Urinary bladder (tissue), 4 donors: Measurements from ENCODE around the gene LPP. TPM values are rescaled to one million over a fixed set of nuclear protein-coding genes. Genes with fewer than 3 reads are reported as not detected.
"Not testable (repeated sequence)": the region's sequence is repeated elsewhere in the genome, so short reads cannot be mapped to it uniquely, and the experiment has no call there.

Experiments
- DNase-seq: peaks from one replicate; pipeline ENCODE4 v3.0.0-alpha.2; 2015; ENCODE audit errors: extremely low spot score
- H3K27ac ChIP-seq: one replicate; pipeline ENCODE4 v1.5.1; 2013; ENCODE audit warnings: low read depth, mild to moderate bottlenecking, moderate library complexity
- H3K36me3 ChIP-seq: one replicate; pipeline ENCODE4 v1.6.1; 2013; ENCODE audit warnings: mild to moderate bottlenecking, moderate library complexity; ENCODE audit not compliant: insufficient read depth
- H3K4me1 ChIP-seq: one replicate; pipeline ENCODE4 v1.6.1; 2013; ENCODE audit warnings: mild to moderate bottlenecking, moderate library complexity; ENCODE audit not compliant: insufficient read depth
- H3K4me3 ChIP-seq: one replicate; pipeline ENCODE4 v1.5.1; 2013; ENCODE audit warnings: low read depth, low read length
- WGBS: extraction: QIAGEN DNeasy Blood & Tissue Kit; methylation state at CpG from one replicate; pipeline ENCODE4 v1.1.7; 2013; 5-methylcytosine and 5-hydroxymethylcytosine counted together
- polyA plus RNA-seq: library from polyadenylated mRNA; stranded (reverse); fragments of 200-250 nt; gene quantifications from one replicate; pipeline ENCODE4 v1.2.3, GENCODE V29; 2013
- total RNA-seq: library from RNA; depleted of rRNA; stranded (reverse); fragments of >200 nt; gene quantifications from one replicate; pipeline ENCODE4 v1.2.3, GENCODE V29; 2014
- donor health status: healthy with polysubstance abuse.
- donor health status: healthy.

Gene LPP
- total and polyA plus RNA-seq, 2 donors = 133 to 705 TPM

- H3K36me3 ChIP-seq = no peaks in the 10 kb centered on the region
- H3K4me3 ChIP-seq = no peak overlapping the region
- peaks cover 2% of the 10 kb centered on the region for H3K4me1 ChIP-seq
- H3K27ac ChIP-seq = no peak overlapping the region
- DNase-seq = no peak
- 93% methylated on average over 5 of the region's 5 CpGs for WGBS
These were observed 541.3 kb downstream of the LPP start for GRCh38 chr3:188695241-188695640.

- Histone ChIP-seq H3K4me3 (no peak overlapping the region), H3K4me1 (peaks cover 2% of the 10 kb centered on the region), H3K36me3 (no peaks in the 10 kb centered on the region), H3K27ac (no peak overlapping the region)
- WGBS = 83% methylated on average over 7 of the region's 7 CpGs
- DNase-seq = no peak
These were observed 543.2 kb downstream of the LPP start for GRCh38 chr3:188697127-188697526.

DNA sequence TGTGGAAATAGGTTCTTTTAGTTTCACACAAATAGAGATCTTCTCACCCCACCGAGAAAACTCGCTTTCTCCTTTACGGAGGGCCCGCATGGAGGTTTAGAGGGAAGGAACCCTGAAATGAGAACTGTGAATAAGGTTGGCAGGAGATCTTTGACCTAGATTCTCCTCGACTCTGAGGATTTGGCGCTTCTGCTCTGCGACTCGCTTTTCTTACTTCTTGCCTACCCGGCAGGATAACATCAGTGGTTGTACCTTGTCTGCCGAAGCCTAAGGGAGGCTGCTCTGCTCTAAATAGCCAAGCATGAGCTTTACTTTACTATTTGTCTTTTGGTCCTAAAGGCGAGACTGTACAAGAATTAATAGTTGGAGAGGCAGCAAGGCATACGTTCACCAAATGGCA lies 544.5 kb downstream of the LPP start:
- peaks cover 2% of the 10 kb centered on the region for H3K4me1 ChIP-seq
- H3K27ac ChIP-seq = no peak overlapping the region
- H3K4me3 ChIP-seq = no peak overlapping the region
- H3K36me3 ChIP-seq = no peaks in the 10 kb centered on the region
- 95% methylated on average over 12 of the region's 12 CpGs for WGBS
- no peak for DNase-seq

DNA sequence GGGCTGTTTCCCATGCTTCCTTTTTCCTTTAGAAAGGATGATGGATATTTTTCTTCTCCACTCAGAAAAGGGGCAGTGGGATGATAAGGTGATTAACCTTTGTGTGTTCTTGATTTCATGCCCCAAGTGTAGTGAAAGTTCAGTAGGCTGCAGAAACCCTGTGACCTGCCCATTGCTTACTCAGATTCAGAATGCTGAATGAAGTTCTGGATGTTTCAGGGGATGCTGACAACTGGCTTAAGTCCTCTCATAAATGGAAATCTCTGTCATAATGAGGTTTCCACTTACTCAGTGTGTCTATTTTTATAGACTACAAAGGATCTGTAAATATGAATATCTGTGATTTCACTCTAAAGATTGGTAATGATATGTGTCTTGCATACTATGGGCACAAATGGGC lies 546.5 kb downstream of the LPP start:
- no peak for DNase-seq
- H3K4me3 ChIP-seq = no peak overlapping the region
- H3K36me3 ChIP-seq = no peaks in the 10 kb centered on the region
- peaks cover 2% of the 10 kb centered on the region for H3K4me1 ChIP-seq
- no peak overlapping the region for H3K27ac ChIP-seq

DNA sequence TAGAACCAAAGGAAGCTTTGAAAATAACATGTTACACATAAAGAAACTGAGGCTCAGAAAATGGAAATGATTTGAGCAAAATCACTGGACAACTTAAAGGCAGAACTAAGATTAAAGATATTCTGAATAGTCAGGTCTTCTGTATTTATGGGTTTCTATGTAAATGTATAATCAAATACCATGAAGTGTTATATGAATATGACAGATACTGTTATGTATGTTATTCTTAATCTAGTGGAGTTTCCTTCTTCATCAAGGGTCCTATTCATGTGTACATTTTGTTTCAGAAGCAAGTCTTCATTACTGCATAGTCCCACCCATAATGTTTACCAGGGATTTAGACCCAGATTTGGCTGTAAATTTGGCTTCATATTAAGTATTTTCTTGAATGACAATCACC lies 547.0 kb downstream of the LPP start:
- no peak for DNase-seq
- Histone ChIP-seq H3K4me3 (no peak overlapping the region), H3K4me1 (peaks cover 2% of the 10 kb centered on the region), H3K36me3 (no peaks in the 10 kb centered on the region), H3K27ac (no peak overlapping the region)

GRCh38 chr3:188701485-188701969 lies 547.6 kb downstream of the LPP start:
- no peaks in the 10 kb centered on the region for H3K36me3 ChIP-seq
- H3K27ac ChIP-seq = no peak overlapping the region
- peaks cover 2% of the 10 kb centered on the region for H3K4me1 ChIP-seq
- WGBS = 62% methylated on average over 4 of the region's 4 CpGs
- DNase-seq = no peak
- H3K4me3 ChIP-seq = no peak overlapping the region

DNA sequence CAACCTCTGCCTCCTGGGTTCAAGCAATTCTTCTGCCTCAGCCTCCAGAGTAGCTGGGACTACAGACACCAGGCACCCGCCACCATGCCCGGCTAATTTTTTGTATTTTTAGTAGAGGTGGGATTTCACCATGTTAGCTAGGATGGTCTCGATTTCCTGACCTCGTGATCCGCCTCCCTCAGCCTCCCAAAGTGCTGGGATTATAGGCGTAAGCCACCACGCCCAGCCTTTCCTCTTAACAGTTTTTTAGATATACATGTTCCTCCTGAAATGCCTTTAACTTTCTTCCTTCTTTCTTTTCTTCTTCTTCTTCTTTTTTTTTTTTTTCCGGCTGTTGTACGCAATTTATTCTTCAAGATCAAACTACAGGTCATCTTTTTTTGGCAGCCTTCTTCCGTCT lies 548.1 kb downstream of the LPP start:
- not testable (repeated sequence) for H3K4me1 ChIP-seq
- WGBS = 87% methylated on average over 10 of the region's 10 CpGs

DNA sequence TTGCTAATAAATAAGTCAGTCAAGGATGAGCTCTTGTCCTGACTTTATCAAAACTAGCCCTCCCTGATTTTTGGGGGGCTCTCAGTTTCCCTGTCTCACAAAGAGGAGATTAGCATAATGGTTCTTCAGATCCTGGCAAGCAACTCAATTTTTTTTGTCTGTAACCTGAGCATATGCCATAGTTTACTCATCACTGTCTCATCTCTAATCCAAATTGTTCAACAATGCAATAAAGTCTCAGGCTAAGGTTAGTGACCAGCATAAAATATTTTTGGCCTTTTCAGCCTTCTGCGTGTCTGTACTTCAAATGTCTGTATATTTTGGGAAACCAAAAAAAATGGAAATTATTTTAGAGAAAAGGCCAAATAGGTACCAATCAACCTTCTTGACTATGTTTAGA lies 552.2 kb downstream of the LPP start:
- no peak overlapping the region for H3K4me3 ChIP-seq
- H3K27ac ChIP-seq = no peak overlapping the region
- no peaks in the 10 kb centered on the region for H3K36me3 ChIP-seq
- WGBS = 39% methylated on average over 1 of the region's 1 CpG
- DNase-seq = no peak
- peaks cover 1% of the 10 kb centered on the region for H3K4me1 ChIP-seq

More for the DNA sequence above, 548.1 kb downstream of the LPP start:
- not testable (repeated sequence) for DNase-seq, H3K4me3 ChIP-seq, H3K36me3 ChIP-seq, H3K27ac ChIP-seq

- no peak for DNase-seq
- Histone ChIP-seq H3K4me1 (peaks cover 1% of the 10 kb centered on the region), H3K36me3 (no peaks in the 10 kb centered on the region), H3K4me3 (no peak overlapping the region), H3K27ac (no peak overlapping the region)
- WGBS = 27% methylated on average over 1 of the region's 1 CpG
These were observed 552.6 kb downstream of the LPP start for GRCh38 chr3:188706599-188706998.

- DNase-seq = no peak
- Histone ChIP-seq H3K4me3 (no peak overlapping the region), H3K36me3 (no peaks in the 10 kb centered on the region), H3K27ac (no peak overlapping the region), H3K4me1 (peaks cover 5% of the 10 kb centered on the region)
- WGBS = 83% methylated on average over 12 of the region's 12 CpGs
These were observed 553.7 kb downstream of the LPP start for GRCh38 chr3:188707381-188708288.

GRCh38 chr3:188711881-188712247 lies 557.9 kb downstream of the LPP start:
- Histone ChIP-seq H3K27ac (no peak overlapping the region), H3K4me3 (no peak overlapping the region), H3K36me3 (no peaks in the 10 kb centered on the region), H3K4me1 (peaks cover 5% of the 10 kb centered on the region)
- DNase-seq = no peak
- 57% methylated on average over 3 of the region's 3 CpGs for WGBS

DNA sequence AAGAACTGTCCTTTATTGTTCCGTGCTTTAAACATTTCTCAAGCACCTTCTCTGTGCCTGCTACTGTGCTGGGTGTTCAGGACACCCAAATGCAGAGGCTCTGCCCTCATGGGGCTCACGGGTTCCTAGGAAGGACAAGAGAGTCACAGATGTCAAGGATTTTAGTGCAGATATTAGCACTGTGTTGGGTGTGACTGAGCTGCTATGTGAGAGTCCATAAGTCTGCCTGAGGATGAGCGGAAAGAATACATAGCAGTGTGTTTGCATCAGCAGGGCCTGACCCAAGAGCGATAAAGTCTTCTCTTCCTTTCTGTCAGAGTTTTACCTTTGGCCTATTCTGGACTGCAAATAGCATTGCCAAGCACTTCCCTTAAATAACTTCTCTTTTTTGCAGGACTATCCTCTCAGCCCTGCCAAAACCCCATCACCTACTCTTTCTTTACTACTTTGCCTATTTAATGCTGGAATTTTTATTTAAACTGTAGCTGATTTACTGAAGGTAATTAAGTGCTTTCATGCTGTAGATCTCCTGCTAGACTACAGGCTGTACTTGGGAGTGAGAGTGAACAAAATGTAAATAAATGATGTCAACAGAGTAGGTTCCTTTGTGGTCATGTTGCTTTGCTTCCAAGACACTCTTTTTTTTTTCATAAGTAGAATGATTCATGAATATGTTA lies 558.4 kb downstream of the LPP start:
- Histone ChIP-seq H3K27ac (no peak overlapping the region), H3K4me3 (no peak overlapping the region), H3K36me3 (no peaks in the 10 kb centered on the region), H3K4me1 (peaks cover 3% of the 10 kb centered on the region)
- DNase-seq = peak; percentile 46
- 29% methylated on average over 4 of the region's 4 CpGs for WGBS

GRCh38 chr3:188712991-188713390 lies 559.0 kb downstream of the LPP start:
- no peaks in the 10 kb centered on the region for H3K36me3 ChIP-seq
- peaks cover 3% of the 10 kb centered on the region for H3K4me1 ChIP-seq
- no peak overlapping the region for H3K4me3 ChIP-seq
- 47% methylated on average over 3 of the region's 3 CpGs for WGBS
- no peak for DNase-seq
- no peak overlapping the region for H3K27ac ChIP-seq

DNA sequence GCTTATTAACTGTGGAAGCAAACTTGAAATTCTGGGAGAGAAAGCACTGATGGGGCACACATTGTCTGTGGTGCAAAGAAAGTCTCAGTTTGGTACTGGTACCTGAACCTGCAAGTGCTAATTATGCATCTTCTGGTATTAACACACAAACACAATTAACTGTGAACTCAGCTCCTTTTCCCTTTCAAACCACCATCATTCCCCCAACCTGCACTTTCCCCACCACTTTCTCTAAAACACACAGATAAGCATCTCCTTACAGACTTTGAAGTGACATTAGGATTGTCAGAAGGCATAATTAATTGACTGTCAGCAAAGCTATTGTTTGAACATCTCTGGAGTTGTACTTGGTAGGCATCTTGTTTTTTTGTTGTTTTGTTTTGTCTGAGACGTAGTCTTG lies 565.6 kb downstream of the LPP start:
- no peak for DNase-seq
- WGBS = 98% methylated on average over 1 of the region's 1 CpG
- no peak overlapping the region for H3K27ac ChIP-seq

More for the DNA sequence above, 565.6 kb downstream of the LPP start:
- H3K4me3 ChIP-seq = no peak overlapping the region
- no peaks in the 10 kb centered on the region for H3K36me3 ChIP-seq
- no peaks in the 10 kb centered on the region for H3K4me1 ChIP-seq
